Ascending aorta (tissue), 2 donors: ENCODE measurements around the gene PLCL2. TPM values are rescaled to one million over a fixed set of nuclear protein-coding genes. Genes with fewer than 3 reads are reported as not detected.

ENCODE experiments used
- DNase-seq, 2 donors: peaks; one replicate each; pipeline ENCODE4 v3.0.0-alpha.2; 2019; ENCODE audit warnings: low spot score in 2 of 2
- H3K27ac ChIP-seq, 2 donors: fragments of 200-600 bp; sonication (generic); one replicate each; pipeline ENCODE4 v1.5.1; 2016 to 2017; ENCODE audit warnings: mild to moderate bottlenecking in 1 of 2
- H3K27me3 ChIP-seq: fragments of 200-600 bp; sonication (generic); one replicate; pipeline ENCODE4 v1.5.1; 2017
- H3K36me3 ChIP-seq, 2 donors: fragments of 200-600 bp; sonication (generic); one replicate each; pipeline ENCODE4 v1.5.1; 2016
- H3K4me1 ChIP-seq, 2 donors: fragments of 200-600 bp; sonication (generic); one replicate each; pipeline ENCODE4 v1.5.1; 2016 to 2017; ENCODE audit warnings: mild to moderate bottlenecking in 1 of 2
- H3K4me3 ChIP-seq, 2 donors: fragments of 200-600 bp; sonication (generic); one replicate each; pipeline ENCODE4 v1.5.1; 2016 to 2017; ENCODE audit warnings: mild to moderate bottlenecking in 1 of 2
- H3K9me3 ChIP-seq, 2 donors: fragments of 200-600 bp; sonication (generic); one replicate each; pipeline ENCODE4 v1.5.1; 2016
- CTCF ChIP-seq, 3 experiments: fragments of 200-600 bp in 2 of 3; fragments of 450-650 bp in 1 of 3; sonication (generic) in 2 of 3; IDR thresholded peaks; one replicate each; pipeline ENCODE4 v1.5.1; 2016 to 2019; ENCODE audit warnings: antibody characterized with exemption in 3 of 3, mild to moderate bottlenecking in 1 of 3, moderate library complexity in 1 of 3
- intact Hi-C: fragments of 100-400 bp; cut with DNase I; formaldehyde crosslinking; loops from one replicate; pipeline ENCODE4 v1.15.1; 2023
- total RNA-seq: library from RNA; depleted of rRNA; stranded (reverse); fragments of >200 nt; gene quantifications from one replicate; pipeline ENCODE4 v1.1.0, GENCODE V29; 2016

PLCL2 gene
- total RNA-seq, 1 donor from 2014 or later, result 2.9 TPM

DNA sequence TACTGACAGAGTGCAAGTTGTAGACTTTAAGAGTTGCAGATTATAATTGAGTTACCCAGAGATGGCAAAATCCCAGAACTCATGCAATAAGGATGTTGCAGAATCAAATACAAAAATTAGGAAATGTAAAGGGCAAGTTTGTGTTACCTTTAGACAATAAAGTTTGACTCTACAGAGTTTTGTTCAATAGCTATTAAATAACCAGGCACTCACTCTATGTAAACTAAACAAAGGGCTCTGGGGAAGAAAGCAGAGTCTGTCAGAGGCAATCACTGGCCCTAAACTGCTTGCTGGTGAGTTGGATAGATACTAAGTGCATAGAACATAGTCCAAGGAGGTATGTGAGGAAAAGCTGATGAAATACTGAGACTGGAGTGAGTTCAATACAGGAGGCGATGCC lies 40.0 kb upstream of the PLCL2 start:
- Histone ChIP-seq H3K4me1 (peaks cover 0 to 1% of the 10 kb centered on the region in 2 donors), H3K36me3 (no peaks in the 10 kb centered on the region), H3K27me3 (no peaks in the 10 kb centered on the region), H3K9me3 (no peaks in the 10 kb centered on the region), H3K4me3 (no peak overlapping the region), H3K27ac (no peak overlapping the region)
- intact Hi-C loops, result no loop called here
- no peak for TF ChIP-seq CTCF (IDR thresholded peaks at IDR 0.05)
- DNase-seq, result no peak

GRCh38 chr3:16846373-16847080 lies 38.2 kb upstream of the PLCL2 start:
- no peak for TF ChIP-seq CTCF (IDR thresholded peaks at IDR 0.05)
- Histone ChIP-seq H3K27me3 (no peaks in the 10 kb centered on the region), H3K36me3 (no peaks in the 10 kb centered on the region), H3K4me3 (no peak overlapping the region), H3K4me1 (peaks cover 0 to 3% of the 10 kb centered on the region in 2 donors), H3K27ac (no peak overlapping the region), H3K9me3 (no peaks in the 10 kb centered on the region)
- intact Hi-C loops, result no loop called here
- DNase-seq, result no peak

DNA sequence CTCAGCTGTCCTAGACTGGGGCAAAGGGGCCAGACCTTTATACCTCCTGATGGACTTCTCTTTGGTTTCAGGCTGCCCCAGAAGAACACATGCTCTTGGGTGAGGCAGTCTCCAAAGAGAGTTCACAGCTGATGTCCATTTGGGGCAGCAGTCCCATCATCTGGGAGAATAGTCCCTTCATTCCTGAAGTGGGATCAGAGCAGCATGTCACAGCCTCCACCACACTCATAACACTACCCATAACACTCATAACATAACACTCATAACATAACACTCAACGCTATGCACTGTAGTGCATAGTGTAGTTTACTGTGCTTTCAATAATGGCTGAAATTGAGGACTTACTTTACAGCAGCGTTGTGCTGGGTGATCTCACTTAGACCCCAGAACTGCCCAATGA lies 36.7 kb upstream of the PLCL2 start:
- Histone ChIP-seq H3K9me3 (no peaks in the 10 kb centered on the region), H3K4me1 (peaks cover 0 to 3% of the 10 kb centered on the region in 2 donors), H3K27me3 (no peaks in the 10 kb centered on the region), H3K27ac (no peak overlapping the region), H3K36me3 (no peaks in the 10 kb centered on the region), H3K4me3 (no peak overlapping the region)
- DNase-seq, result no peak
- intact Hi-C loops, result no loop called here
- no peak for TF ChIP-seq CTCF (IDR thresholded peaks at IDR 0.05)

DNA sequence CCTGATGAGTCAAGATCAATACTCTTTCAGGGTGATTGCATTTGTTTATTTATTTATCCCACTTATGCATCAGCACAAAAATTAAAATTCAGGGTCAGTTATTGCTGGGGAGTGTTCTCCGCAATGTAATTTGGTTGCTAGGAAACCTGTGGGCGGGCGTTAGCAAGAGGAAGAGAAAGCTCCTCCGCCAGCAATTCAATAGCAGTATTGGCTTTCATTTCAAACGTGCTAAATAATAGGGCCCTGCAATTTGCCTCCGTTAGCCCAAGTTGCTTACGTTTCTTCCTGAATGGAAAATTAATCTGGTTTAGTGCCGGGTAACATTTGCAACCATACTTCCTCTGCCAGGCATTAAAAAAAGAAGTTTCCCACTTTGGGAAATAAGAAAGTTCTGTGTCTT lies 35.5 kb upstream of the PLCL2 start:
- DNase-seq, result peak in 1 of 2 donors; percentile 72
- Histone ChIP-seq H3K27ac (no peak overlapping the region), H3K4me3 (no peak overlapping the region), H3K27me3 (no peaks in the 10 kb centered on the region), H3K9me3 (no peaks in the 10 kb centered on the region), H3K4me1 (peaks cover 0 to 3% of the 10 kb centered on the region in 2 donors), H3K36me3 (no peaks in the 10 kb centered on the region)
- intact Hi-C loops, result no loop called here
- no peak for TF ChIP-seq CTCF (IDR thresholded peaks at IDR 0.05)

GRCh38 chr3:16849795-16850194 lies 35.0 kb upstream of the PLCL2 start:
- Histone ChIP-seq H3K27me3 (no peaks in the 10 kb centered on the region), H3K4me3 (no peak overlapping the region), H3K9me3 (no peaks in the 10 kb centered on the region), H3K4me1 (peaks cover 0 to 3% of the 10 kb centered on the region in 2 donors), H3K27ac (no peak overlapping the region), H3K36me3 (no peaks in the 10 kb centered on the region)
- no peak for DNase-seq
- intact Hi-C loops, result no loop called here
- no peak for TF ChIP-seq CTCF (IDR thresholded peaks at IDR 0.05)

DNA sequence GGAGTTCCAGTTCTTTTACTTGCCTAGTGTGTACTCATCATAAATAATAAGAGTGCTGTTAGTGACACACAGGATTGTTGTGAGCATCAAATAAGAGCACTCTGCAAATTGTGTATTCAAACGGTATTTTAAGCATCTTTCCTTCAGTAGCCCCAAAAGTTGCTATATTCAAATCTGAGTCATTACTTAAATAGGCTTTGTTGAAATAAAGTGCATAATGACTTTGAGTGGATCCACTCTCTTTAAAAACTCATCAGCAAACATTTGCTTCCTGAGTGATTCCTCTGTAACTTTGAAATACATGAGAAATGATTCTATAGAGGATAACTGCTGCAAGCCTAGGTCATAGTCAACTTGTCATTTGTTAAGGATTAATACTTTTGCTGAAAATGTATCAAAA lies 29.3 kb upstream of the PLCL2 start:
- no peak overlapping the region for H3K27ac ChIP-seq
- no peak for DNase-seq
- H3K4me3 ChIP-seq, result no peak overlapping the region
- no peaks in the 10 kb centered on the region for H3K36me3 ChIP-seq
- no peak for TF ChIP-seq CTCF (IDR thresholded peaks at IDR 0.05)
- no peaks in the 10 kb centered on the region for H3K9me3 ChIP-seq
- H3K4me1 ChIP-seq, result no peaks in the 10 kb centered on the region
- intact Hi-C loops, result no loop called here
- no peaks in the 10 kb centered on the region for H3K27me3 ChIP-seq
